GDM1 (cell line): ENCODE measurements around the gene ZBTB16.

Experiments
- DNase-seq: peaks from one replicate; lab custom pipeline; 2025; lab: John Stamatoyannopoulos, UW

Gene ZBTB16

GRCh38 chr11:114283422-114283821 lies 223.9 kb downstream of the ZBTB16 start:
- no peak for DNase-seq

DNA sequence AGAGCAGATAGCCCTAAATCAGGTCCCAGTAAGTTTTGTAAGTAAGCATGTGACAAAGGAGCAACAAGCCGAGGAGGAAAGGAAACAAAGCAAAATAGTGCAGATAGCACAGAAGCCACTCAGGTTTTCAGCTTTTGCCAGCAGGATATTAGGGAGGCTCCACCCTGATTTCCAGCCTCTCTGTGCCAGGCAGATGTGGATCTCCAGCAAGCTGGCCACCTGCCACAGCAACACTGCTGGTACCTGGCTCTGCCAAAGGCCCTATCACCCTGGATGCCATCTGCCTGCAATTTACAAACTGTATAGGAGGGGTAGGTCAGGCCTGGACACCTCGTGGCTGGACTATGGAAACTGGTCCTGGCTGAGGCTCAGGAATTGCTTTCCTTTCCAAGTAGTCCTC lies 224.5 kb downstream of the ZBTB16 start:
- DNase-seq, result no peak

DNA sequence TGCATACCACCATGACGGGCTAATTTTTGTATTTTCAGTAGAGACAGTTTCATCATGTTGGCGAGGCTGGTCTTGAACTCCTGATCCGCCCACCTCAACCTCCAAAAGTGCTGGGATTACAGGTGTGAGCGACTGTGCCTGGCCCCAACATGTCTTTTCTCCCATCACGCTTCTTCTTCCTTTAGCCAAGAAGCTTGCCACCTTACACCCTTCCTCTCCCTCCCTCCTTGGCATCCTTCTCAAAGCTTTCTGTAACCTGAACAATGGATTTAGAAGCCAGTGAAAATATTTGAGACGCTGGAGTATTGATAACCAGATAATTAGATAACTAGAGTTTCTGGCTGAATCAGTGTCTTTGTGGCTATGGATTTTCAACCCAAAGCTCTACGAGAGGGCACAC lies 225.4 kb downstream of the ZBTB16 start:
- no peak for DNase-seq

DNA sequence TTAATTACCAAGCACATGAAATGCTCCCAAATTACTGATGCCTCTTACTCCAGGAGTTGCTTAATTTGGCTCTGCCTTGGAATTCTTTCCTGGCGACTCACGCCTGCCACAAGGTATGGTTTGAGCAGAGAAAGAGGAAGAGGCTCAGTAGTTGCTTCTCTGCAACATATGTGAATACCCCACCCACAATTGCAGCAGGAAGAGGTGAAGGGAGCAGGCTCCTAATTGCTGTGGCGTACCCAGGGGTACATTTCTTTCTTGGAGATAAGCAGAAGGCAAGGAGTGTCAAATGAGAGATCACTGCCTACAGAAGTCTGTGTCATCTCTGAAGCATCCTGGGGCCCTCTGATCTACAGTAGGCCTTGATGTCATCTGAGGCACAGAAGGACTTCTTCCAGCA lies 226.1 kb downstream of the ZBTB16 start:
- DNase-seq, result no peak

DNA sequence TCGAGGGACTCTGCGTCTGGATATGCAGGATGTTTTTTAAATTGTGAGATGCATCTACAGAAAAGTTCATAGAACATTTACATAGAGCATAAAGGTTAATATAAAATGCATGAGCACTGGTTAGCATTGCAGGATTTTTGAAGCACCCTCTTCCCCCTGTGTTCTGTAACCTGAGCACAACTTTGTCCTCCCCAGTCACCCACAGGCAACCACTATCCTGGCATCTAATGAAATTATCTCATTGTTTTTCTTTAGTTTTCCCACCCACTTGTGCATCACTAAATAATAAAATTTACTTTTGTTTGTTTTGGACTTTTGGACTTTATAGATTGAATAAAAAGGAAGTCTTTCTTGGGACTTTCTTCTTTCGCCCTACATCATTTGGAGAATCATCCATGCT lies 226.7 kb downstream of the ZBTB16 start:
- no peak for DNase-seq

GRCh38 chr11:114287154-114287553 lies 227.6 kb downstream of the ZBTB16 start:
- DNase-seq, result no peak

- no peak for DNase-seq
Observed at GRCh38 chr11:114288136-114288535, 228.6 kb downstream of the ZBTB16 start.

DNA sequence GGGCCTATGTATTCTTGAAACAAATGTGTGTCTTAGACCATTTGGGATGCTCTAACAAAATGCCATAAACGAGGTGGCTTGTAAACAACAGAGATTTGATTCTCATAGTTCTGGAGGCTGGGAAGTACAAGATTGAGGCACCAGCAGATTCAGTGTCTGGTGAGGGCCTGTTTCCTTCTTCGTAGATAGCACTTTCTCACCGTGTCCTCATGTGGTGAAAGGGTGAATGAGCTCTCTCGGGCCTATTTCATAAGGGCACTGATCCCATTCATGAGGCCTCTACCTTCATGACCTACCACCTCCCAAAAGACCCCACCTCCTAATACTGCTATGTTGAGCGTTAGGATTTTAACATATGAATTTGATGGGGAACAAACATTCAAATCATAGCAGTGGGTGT lies 230.3 kb downstream of the ZBTB16 start:
- no peak for DNase-seq

DNA sequence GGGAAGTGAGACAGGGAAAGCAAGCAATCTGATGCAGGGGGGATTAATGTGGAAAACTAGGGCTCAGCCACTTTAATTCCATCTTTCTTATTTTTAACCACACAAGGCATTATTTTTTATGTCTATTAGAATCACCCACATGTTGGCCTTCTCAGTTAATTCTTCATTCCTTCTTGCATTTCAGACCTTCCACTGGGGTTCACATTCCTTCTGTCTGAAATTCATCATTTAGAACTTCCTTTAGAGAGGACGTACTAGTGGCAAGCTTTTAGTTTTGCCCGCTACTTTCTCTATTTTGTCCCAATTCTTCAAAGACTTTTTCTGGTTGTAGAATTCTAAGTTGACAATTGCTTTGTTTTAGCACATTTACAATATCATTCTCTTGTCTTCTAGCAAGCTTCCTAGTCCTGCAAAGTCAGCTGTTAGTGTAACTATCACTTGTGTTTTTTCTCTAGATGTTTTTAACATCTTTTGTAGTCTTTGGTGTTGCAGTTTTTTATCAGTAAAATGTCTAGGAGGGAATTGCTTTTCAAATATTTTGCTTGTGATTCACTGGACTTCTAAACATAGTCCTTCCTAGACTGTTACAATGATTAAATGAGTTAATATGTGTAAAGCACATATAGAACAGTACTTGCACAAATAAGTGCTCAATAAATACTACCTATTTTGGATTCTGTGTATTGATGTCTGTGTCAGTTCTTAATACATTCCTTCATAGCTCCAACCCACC lies 231.2 kb downstream of the ZBTB16 start:
- no peak for DNase-seq

DNA sequence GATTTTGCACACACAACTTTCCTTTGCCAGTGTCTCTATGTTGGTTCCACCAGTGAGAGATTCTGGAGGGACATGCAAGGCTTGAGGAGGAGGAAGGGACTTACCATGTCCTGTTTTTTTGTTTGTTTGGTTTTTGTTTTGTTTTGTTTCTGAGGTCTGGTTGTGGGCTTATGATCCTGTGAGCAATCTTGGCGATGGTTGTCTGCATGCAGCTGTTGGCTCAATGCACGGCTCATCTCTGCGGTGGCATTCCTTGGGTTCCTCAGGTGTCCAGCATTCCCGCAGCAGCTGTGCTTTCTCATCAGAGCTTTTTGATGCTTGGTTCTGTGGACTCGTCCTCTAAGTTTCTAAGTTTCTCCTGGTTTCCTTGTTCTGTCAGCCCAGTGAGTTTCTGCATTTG lies 231.9 kb downstream of the ZBTB16 start:
- DNase-seq, result no peak

DNA sequence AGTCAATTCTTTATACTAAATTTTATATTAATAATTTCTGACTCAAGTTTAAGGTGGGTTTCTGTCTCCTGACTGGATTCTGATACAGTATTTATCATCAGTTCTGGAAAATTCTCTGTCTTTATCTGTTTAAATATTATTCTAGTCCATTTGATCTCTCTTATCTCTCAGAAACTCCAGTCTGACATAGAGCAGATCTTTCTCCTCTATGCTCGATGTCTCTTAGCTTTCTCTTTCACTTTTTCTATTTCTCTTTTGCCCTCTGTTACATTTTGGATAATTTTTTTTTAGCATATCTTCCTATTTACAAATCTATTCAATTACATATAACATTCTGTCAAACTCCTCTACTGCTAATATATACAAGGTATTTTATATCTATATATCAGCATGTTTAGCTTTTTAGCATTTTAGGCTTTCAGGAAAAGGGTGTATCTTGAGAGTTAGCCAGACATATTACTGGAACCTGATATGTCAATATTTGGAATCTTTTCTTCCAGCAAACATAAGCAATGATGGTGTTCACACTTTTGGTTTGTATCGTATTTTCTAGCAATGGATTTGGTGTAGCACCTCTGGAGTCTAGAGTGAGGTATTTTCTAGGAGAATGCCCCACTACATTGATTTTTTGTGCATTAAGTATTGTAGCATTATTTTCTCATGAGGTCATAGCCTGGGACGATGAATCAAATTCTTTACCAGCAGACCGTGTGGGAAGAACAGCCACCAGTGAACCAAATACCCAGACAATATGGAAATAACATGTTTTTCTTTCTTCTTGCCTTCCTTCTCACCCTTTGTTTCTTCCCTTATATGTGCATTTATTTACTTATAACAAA lies 232.6 kb downstream of the ZBTB16 start:
- DNase-seq, result no peak

DNA sequence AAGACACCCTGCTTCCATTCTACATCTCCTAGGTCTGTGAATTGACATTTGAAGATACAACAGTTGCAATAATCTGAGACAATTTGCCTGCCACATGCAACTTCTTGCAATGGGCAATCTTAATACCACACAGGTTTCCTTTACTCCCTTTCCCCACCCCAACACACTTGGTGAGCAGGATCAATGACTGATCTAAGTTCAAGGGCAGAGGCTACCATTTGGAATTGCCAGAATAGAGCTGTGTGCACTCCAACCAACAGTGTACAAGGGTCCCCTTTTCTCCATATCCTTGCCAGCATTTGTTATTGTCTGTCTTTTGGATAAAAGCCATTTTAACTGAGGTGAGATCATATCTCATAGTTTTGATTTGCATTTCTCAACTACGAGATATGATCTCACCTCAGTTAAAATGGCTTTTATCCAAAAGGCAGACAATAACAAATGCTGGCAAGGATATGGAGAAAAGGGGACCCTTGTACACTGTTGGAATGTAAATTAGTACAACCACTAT lies 233.7 kb downstream of the ZBTB16 start:
- no peak for DNase-seq

DNA sequence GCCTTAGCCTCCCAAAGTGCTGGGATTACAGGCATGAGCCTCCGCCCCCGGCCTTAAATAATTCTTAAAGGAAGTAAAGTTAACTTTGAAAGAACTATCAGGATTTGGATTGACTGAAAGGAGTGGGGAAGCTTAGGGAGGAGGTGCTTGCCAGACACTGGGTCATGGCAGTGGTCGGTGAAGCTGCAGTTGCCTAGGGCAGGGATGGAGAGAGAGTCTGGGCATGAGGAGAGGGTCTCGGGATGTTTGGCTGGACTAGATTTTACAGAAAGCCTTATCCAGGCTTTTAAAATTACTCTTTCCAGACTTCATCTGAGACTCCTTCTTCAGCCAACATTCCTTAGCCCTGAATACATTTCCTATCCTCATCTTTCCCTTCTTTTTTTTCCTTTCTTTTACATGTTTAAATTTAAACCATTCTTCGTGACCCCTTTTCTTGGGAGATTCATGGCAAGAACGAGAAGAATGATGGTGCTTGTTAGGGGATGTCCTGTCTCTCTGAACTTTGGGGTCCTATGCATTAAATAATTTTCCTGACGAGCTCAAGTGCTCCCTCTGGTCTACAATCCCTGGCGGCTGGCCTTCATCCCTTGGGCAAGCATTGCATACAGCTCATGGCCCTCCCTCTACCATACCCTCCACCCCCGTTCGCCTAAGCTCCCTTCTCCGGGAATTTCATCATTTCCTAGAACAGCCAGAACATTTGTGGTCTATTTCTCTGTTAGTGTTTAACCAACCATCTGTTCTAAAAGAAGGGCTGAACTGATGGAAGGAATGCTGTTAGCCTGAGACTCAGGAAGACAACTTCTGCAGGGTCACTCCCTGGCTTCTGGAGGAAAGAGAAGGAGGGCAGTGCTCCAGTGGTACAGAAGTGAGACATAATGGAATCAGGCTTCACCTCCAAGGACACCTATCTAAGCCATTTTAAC lies 236.4 kb downstream of the ZBTB16 start, which contains the start of gene NNMT:
NNMT (plus strand) TSS at position 724 of the 929 bp plus-strand sequence; CDS start at position 882, 158 bp downstream.
- no peak for DNase-seq

- no peak for DNase-seq
Observed at GRCh38 chr11:114296605-114297372, 237.3 kb downstream of the ZBTB16 start.

DNA sequence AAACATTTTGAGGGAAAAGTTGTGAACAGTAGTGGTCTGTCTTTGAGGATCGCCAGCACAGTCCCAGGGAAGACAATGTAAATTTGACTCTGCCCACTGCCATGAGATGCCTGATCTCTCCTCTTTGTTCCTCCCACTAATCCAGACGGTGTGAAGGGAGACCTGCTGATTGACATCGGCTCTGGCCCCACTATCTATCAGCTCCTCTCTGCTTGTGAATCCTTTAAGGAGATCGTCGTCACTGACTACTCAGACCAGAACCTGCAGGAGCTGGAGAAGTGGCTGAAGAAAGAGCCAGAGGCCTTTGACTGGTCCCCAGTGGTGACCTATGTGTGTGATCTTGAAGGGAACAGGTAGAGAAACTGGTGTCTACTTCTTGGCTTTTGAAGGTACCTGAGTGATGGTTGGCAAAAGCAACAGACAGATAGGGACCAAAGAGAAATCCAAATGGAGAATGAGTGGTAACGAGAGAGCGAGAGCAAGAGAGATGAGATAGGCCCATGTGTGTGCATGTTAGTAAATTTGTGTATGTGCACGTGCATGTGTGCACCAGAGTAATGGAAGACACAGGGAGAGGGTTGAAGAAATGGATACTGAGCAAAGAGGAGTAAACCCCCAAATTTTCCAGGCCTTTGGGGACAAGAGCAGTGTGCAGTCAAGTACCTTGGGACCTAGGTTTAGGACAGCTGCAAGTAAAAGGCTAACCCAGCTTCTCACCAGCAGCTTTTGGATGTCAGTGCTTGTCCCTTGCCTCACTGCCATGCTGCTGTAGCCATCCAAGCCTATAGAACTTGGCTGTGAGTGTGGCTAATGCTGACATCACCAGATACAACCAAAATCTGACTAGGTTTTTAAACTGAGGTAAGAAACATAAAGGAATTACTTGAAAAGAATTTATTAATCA lies 238.5 kb downstream of the ZBTB16 start:
- no peak for DNase-seq

GRCh38 chr11:114298710-114299109 lies 239.2 kb downstream of the ZBTB16 start:
- DNase-seq, result no peak
